Large intestine (tissue), 3 donors: ENCODE results near the gene RIMKLB. TPM values are rescaled to one million over a fixed set of nuclear protein-coding genes. Genes with fewer than 3 reads are reported as not detected.

ENCODE experiments used
- DNase-seq, 2 donors: peaks; one replicate each; pipeline versions ENCODE4 v3.0.0 to v3.0.0-alpha.2; 2013
- H3K27ac ChIP-seq: one replicate; pipeline ENCODE4 v1.5.1; 2013; ENCODE audit warnings: low read length
- H3K27me3 ChIP-seq: 2 replicates; pipeline ENCODE4 v1.6.1; 2013; ENCODE audit warnings: low read length; ENCODE audit not compliant: control insufficient read depth, insufficient read depth
- H3K36me3 ChIP-seq: 2 replicates; pipeline ENCODE4 v1.6.1; 2013; ENCODE audit warnings: low read length; ENCODE audit not compliant: control insufficient read depth, insufficient read depth
- H3K4me1 ChIP-seq: one replicate; pipeline ENCODE4 v1.6.1; 2013; ENCODE audit warnings: low read length; ENCODE audit not compliant: control insufficient read depth, insufficient read depth
- H3K4me3 ChIP-seq: one replicate; pipeline ENCODE4 v1.5.1; 2013; ENCODE audit warnings: low read length
- H3K9me3 ChIP-seq: one replicate; pipeline ENCODE4 v1.6.1; 2013; ENCODE audit warnings: mild to moderate bottlenecking, low read depth, low read length, moderate library complexity; ENCODE audit not compliant: control insufficient read depth
- WGBS: methylation state at CpG from one replicate; pipeline ENCODE4 v1.1.5; 2013; ENCODE audit warnings: low lambda C conversion rate; ENCODE audit not compliant: insufficient coverage; 5-methylcytosine and 5-hydroxymethylcytosine counted together
- polyA plus RNA-seq: library from polyadenylated mRNA; unstranded; fragments of 120-200 nt; gene quantifications from one replicate; pipeline ENCODE4 v1.2.1, GENCODE V29; 2013

The RIMKLB gene
- polyA plus RNA-seq, 1 donor, result 65.2 TPM

GRCh38 chr12:8687846-8688601, 9.8 kb upstream of the RIMKLB start:
- WGBS, result 54% methylated on average over 2 of the region's 2 CpGs
- Histone ChIP-seq H3K36me3 (no peaks in the 10 kb centered on the region), H3K4me3 (no peak overlapping the region), H3K27me3 (no peaks in the 10 kb centered on the region), H3K9me3 (no peaks in the 10 kb centered on the region), H3K4me1 (peaks cover 9% of the 10 kb centered on the region), H3K27ac (peak overlapping the region; percentile 65)
- peak; percentile 68 for DNase-seq

GRCh38 chr12:8689681-8690080, 8.1 kb upstream of the RIMKLB start:
- Histone ChIP-seq H3K4me1 (peaks cover 9% of the 10 kb centered on the region), H3K36me3 (no peaks in the 10 kb centered on the region), H3K27ac (no peak overlapping the region), H3K9me3 (no peaks in the 10 kb centered on the region), H3K4me3 (no peak overlapping the region), H3K27me3 (no peaks in the 10 kb centered on the region)
- DNase-seq, result no peak
- WGBS, result 100% methylated on average over 2 of the region's 4 CpGs

GRCh38 chr12:8692573-8692972, 5.2 kb upstream of the RIMKLB start:
- peak; percentile 39 to 70 for DNase-seq
- 0% methylated on average over 2 of the region's 5 CpGs for WGBS
- Histone ChIP-seq H3K36me3 (no peaks in the 10 kb centered on the region), H3K27me3 (no peaks in the 10 kb centered on the region), H3K4me1 (peaks cover 9% of the 10 kb centered on the region), H3K27ac (peak overlapping the region; percentile 48), H3K9me3 (peaks cover 2% of the 10 kb centered on the region), H3K4me3 (no peak overlapping the region)

- WGBS, result no CpG with 5 or more reads among the region's 10 CpGs
Observed at GRCh38 chr12:8695116-8695515, 2.7 kb upstream of the RIMKLB start.

GRCh38 chr12:8696442-8697090, 1.2 kb upstream of the RIMKLB start:
- peak; percentile 55 to 83 for DNase-seq
- H3K4me3 ChIP-seq, result peak overlapping the region; percentile 81
- H3K9me3 ChIP-seq, result peaks cover 5% of the 10 kb centered on the region
- H3K36me3 ChIP-seq, result no peaks in the 10 kb centered on the region
- no peaks in the 10 kb centered on the region for H3K27me3 ChIP-seq
- 0% methylated on average over 1 of the region's 6 CpGs for WGBS
- peaks cover 9% of the 10 kb centered on the region for H3K4me1 ChIP-seq
- peak overlapping the region; percentile 96 for H3K27ac ChIP-seq

More at GRCh38 chr12:8695116-8695515, 2.7 kb upstream of the RIMKLB start:
- Histone ChIP-seq H3K4me1 (peaks cover 9% of the 10 kb centered on the region), H3K27me3 (no peaks in the 10 kb centered on the region), H3K4me3 (no peak overlapping the region), H3K27ac (no peak overlapping the region), H3K36me3 (no peaks in the 10 kb centered on the region), H3K9me3 (peaks cover 5% of the 10 kb centered on the region)
- DNase-seq, result no peak

GRCh38 chr12:8697120-8697475, 693 bp upstream of the RIMKLB start:
- Histone ChIP-seq H3K9me3 (peaks cover 5% of the 10 kb centered on the region), H3K27ac (peak overlapping the region; percentile 96), H3K27me3 (no peaks in the 10 kb centered on the region), H3K4me3 (peak overlapping the region; percentile 81), H3K36me3 (no peaks in the 10 kb centered on the region), H3K4me1 (peaks cover 9% of the 10 kb centered on the region)
- peak; percentile 16 to 75 for DNase-seq
- WGBS, result 20% methylated on average over 1 of the region's 21 CpGs

- peak; percentile 45 to 73 for DNase-seq
- H3K27ac ChIP-seq, result peak overlapping the region; percentile 92
- no peaks in the 10 kb centered on the region for H3K36me3 ChIP-seq
- H3K4me3 ChIP-seq, result peak overlapping the region; percentile 93
- H3K4me1 ChIP-seq, result no peaks in the 10 kb centered on the region
- peaks cover 5% of the 10 kb centered on the region for H3K9me3 ChIP-seq
- no peaks in the 10 kb centered on the region for H3K27me3 ChIP-seq
- WGBS, result no CpG with 5 or more reads among the region's 85 CpGs
Observed at GRCh38 chr12:8698132-8698851, 501 bp downstream of the RIMKLB start.

- H3K4me1 ChIP-seq, result no peaks in the 10 kb centered on the region
- no peak overlapping the region for H3K27ac ChIP-seq
- WGBS, result no CpG with 5 or more reads among the region's 2 CpGs
- no peaks in the 10 kb centered on the region for H3K27me3 ChIP-seq
- peak in 1 of 2 donors; percentile 26 for DNase-seq
- H3K4me3 ChIP-seq, result peak overlapping the region; percentile 93
- peaks cover 5% of the 10 kb centered on the region for H3K9me3 ChIP-seq
- no peaks in the 10 kb centered on the region for H3K36me3 ChIP-seq
Observed at GRCh38 chr12:8698879-8699278, 1.1 kb downstream of the RIMKLB start.

GRCh38 chr12:8699714-8700113, 1.9 kb downstream of the RIMKLB start:
- Histone ChIP-seq H3K9me3 (peaks cover 5% of the 10 kb centered on the region), H3K4me3 (no peak overlapping the region), H3K27ac (no peak overlapping the region), H3K4me1 (no peaks in the 10 kb centered on the region), H3K36me3 (no peaks in the 10 kb centered on the region), H3K27me3 (no peaks in the 10 kb centered on the region)
- no peak for DNase-seq
- 19% methylated on average over 2 of the region's 4 CpGs for WGBS

- Histone ChIP-seq H3K4me1 (no peaks in the 10 kb centered on the region), H3K4me3 (no peak overlapping the region), H3K27me3 (no peaks in the 10 kb centered on the region), H3K27ac (no peak overlapping the region), H3K36me3 (no peaks in the 10 kb centered on the region), H3K9me3 (peaks cover 5% of the 10 kb centered on the region)
- WGBS, result 93% methylated on average over 4 of the region's 6 CpGs
- no peak for DNase-seq
Observed at GRCh38 chr12:8701046-8701660, 3.4 kb downstream of the RIMKLB start.
